Fibroblast of lung (primary cell): ENCODE data around the gene ARID5A. TPM values are rescaled to one million over a fixed set of nuclear protein-coding genes. Genes with fewer than 3 reads are reported as not detected.

Experiments used
- DNase-seq, 2 donors: peaks; one replicate each; pipeline versions ENCODE4 v3.0.0 to v3.0.0-alpha.2; 2010; ENCODE audit warnings: low read depth in 2 of 2
- H2AFZ ChIP-seq: 2 replicates; pipeline ENCODE4 v1.5.1; 2012; ENCODE audit warnings: low read length, control low read depth, inconsistent platforms
- H3K27ac ChIP-seq: 2 replicates; pipeline ENCODE4 v1.5.1; 2011; ENCODE audit warnings: low read length, control low read depth; ENCODE audit not compliant: insufficient read depth
- H3K27me3 ChIP-seq: 2 replicates; pipeline ENCODE4 v1.5.1; 2011; ENCODE audit warnings: mild to moderate bottlenecking, low read length; ENCODE audit not compliant: control insufficient read depth, insufficient read depth
- H3K36me3 ChIP-seq: 2 replicates; pipeline ENCODE4 v1.5.1; 2011; ENCODE audit warnings: low read length; ENCODE audit not compliant: control insufficient read depth, insufficient read depth
- H3K4me1 ChIP-seq: 2 replicates; pipeline ENCODE4 v1.5.1; 2011; ENCODE audit warnings: low read length; ENCODE audit not compliant: control insufficient read depth, insufficient read depth; ENCODE audit errors: extremely low read depth
- H3K4me2 ChIP-seq: 2 replicates; pipeline ENCODE4 v1.5.1; 2011; ENCODE audit warnings: low read length, control low read depth; ENCODE audit not compliant: insufficient read depth; ENCODE audit errors: extremely low read depth
- H3K4me3 ChIP-seq, 4 experiments: fragments of 200-600 bp in 1 of 4; sonication (generic) in 1 of 4; replicated peaks in 1 of 4; 2 replicates each; pipeline ENCODE4 v1.5.1; 2011 to 2016; ENCODE audit warnings: low read length in 4 of 4, low read depth in 3 of 4, mild to moderate bottlenecking in 3 of 4, control low read depth in 2 of 4, inconsistent platforms in 1 of 4, mixed read lengths in 1 of 4; ENCODE audit not compliant: insufficient read depth in 1 of 4; ENCODE audit errors: control extremely low read depth in 1 of 4
- H3K79me2 ChIP-seq: 2 replicates; pipeline ENCODE4 v1.5.1; 2012; ENCODE audit warnings: mild to moderate bottlenecking, low read length, inconsistent platforms; ENCODE audit not compliant: control insufficient read depth, insufficient read depth
- H3K9ac ChIP-seq: 2 replicates; pipeline ENCODE4 v1.5.1; 2011; ENCODE audit warnings: mild to moderate bottlenecking, low read length, control low read depth; ENCODE audit not compliant: insufficient read depth
- H3K9me3 ChIP-seq: 2 replicates; pipeline ENCODE4 v1.5.1; 2012; ENCODE audit warnings: low read depth, low read length; ENCODE audit not compliant: control insufficient read depth, insufficient read depth
- H4K20me1 ChIP-seq: 2 replicates; pipeline ENCODE4 v1.5.1; 2011; ENCODE audit warnings: low read length; ENCODE audit not compliant: control insufficient read depth, insufficient read depth; ENCODE audit errors: extremely low read depth
- EZH2 ChIP-seq: IDR thresholded peaks from 2 replicates; pipeline ENCODE4 v1.5.1; 2012; ENCODE audit warnings: low read length, control low read depth, mild to moderate bottlenecking; ENCODE audit errors: missing control alignments
- polyA plus RNA-seq, 2 donors: library from polyadenylated mRNA; depleted of rRNA in 1 of 2; stranded (reverse) in 1 of 2; unstranded in 1 of 2; fragments of >200 nt; gene quantifications; 2 replicates each; pipeline ENCODE4 v1.2.1, GENCODE V29; 2011 to 2012; ENCODE audit warnings: missing spikeins in 1 of 2
- total RNA-seq: library from RNA; depleted of rRNA; stranded (reverse); fragments of >200 nt; gene quantifications from 2 replicates; pipeline ENCODE4 v1.2.1, GENCODE V29; 2014
- TF ChIP-seq, protein P1 (sequence below), 2 donors: IDR thresholded peaks in 1 of 2; conservative IDR thresholded peaks in 1 of 2; 1 replicate in 1 of 2; 2 replicates in 1 of 2; pipeline ENCODE4 v1.5.1; 2011 to 2012; ENCODE audit warnings: low read length in 2 of 2, control low read depth in 1 of 2, inconsistent platforms in 1 of 2, low read depth in 1 of 2, mild to moderate bottlenecking in 1 of 2

The ARID5A gene
- total and polyA plus RNA-seq, 2 donors (not counting 1 experiment from before 2014, with no cell fraction given) = 5.2 to 9.7 TPM

DNA sequence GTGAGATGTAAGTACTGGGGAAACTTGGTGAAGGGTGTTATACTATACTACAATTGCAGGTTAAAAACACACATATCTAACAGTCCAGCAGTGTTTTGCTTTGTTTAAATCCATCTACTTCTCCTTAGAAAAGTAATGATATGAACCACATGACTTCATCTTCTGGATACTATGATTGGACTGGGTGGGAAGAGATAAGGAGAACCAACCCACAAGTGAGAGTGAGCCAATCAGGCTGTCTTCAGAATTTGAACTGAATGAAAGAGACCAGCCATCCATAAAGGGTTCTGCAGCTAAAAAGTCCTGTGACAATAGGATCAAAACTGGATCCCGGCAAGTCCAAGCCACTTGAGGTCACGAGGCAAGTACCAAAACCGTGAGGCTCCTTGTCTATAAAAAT is 54.9 kb downstream of the ARID5A start:
- no peaks in the 10 kb centered on the region for H3K27me3 ChIP-seq
- H3K9me3 ChIP-seq = no peaks in the 10 kb centered on the region
- H2AFZ ChIP-seq = no peak overlapping the region
- H3K4me2 ChIP-seq = no peak overlapping the region
- H3K4me1 ChIP-seq = no peaks in the 10 kb centered on the region
- DNase-seq = no peak
- no peak overlapping the region for H3K9ac ChIP-seq
- H3K27ac ChIP-seq = no peak overlapping the region
- no peak overlapping the region for H3K4me3 ChIP-seq
- no peaks in the 10 kb centered on the region for H4K20me1 ChIP-seq
- H3K79me2 ChIP-seq = no peaks in the 10 kb centered on the region
- no peak for TF ChIP-seq EZH2
- TF ChIP-seq, protein P1, sequence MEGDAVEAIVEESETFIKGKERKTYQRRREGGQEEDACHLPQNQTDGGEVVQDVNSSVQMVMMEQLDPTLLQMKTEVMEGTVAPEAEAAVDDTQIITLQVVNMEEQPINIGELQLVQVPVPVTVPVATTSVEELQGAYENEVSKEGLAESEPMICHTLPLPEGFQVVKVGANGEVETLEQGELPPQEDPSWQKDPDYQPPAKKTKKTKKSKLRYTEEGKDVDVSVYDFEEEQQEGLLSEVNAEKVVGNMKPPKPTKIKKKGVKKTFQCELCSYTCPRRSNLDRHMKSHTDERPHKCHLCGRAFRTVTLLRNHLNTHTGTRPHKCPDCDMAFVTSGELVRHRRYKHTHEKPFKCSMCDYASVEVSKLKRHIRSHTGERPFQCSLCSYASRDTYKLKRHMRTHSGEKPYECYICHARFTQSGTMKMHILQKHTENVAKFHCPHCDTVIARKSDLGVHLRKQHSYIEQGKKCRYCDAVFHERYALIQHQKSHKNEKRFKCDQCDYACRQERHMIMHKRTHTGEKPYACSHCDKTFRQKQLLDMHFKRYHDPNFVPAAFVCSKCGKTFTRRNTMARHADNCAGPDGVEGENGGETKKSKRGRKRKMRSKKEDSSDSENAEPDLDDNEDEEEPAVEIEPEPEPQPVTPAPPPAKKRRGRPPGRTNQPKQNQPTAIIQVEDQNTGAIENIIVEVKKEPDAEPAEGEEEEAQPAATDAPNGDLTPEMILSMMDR (conservative IDR thresholded peaks at IDR 0.05 in 1 of 2, IDR thresholded peaks at IDR 0.05 in 1 of 2; ENCODE audit: low read depth in 1 of 2, low read length in 2 of 2) = no peak
- peaks cover 11% of the 10 kb centered on the region for H3K36me3 ChIP-seq

GRCh38 chr2:96594282-96594681 is 57.7 kb downstream of the ARID5A start:
- no peak overlapping the region for H3K9ac ChIP-seq

GRCh38 chr2:96594691-96595152 is 58.2 kb downstream of the ARID5A start:
- no peak for TF ChIP-seq EZH2
- TF ChIP-seq, protein P1 (conservative IDR thresholded peaks at IDR 0.05 in 1 of 2, IDR thresholded peaks at IDR 0.05 in 1 of 2; ENCODE audit: low read depth in 1 of 2, low read length in 2 of 2) = no peak
- H3K4me3 ChIP-seq = no peak overlapping the region
- no peak overlapping the region for H3K4me2 ChIP-seq
- H4K20me1 ChIP-seq = no peaks in the 10 kb centered on the region
- no peak overlapping the region for H2AFZ ChIP-seq
- no peaks in the 10 kb centered on the region for H3K4me1 ChIP-seq
- H3K36me3 ChIP-seq = peaks cover 9% of the 10 kb centered on the region
- H3K27me3 ChIP-seq = no peaks in the 10 kb centered on the region
- H3K27ac ChIP-seq = no peak overlapping the region
- no peaks in the 10 kb centered on the region for H3K79me2 ChIP-seq
- DNase-seq = no peak
- H3K9ac ChIP-seq = no peak overlapping the region
- no peaks in the 10 kb centered on the region for H3K9me3 ChIP-seq

More at GRCh38 chr2:96594282-96594681, 57.7 kb downstream of the ARID5A start:
- TF ChIP-seq EZH2 = no peak
- TF ChIP-seq, protein P1 (conservative IDR thresholded peaks at IDR 0.05 in 1 of 2, IDR thresholded peaks at IDR 0.05 in 1 of 2; ENCODE audit: low read depth in 1 of 2, low read length in 2 of 2) = no peak
- H3K27ac ChIP-seq = no peak overlapping the region
- no peak for DNase-seq
- no peaks in the 10 kb centered on the region for H4K20me1 ChIP-seq
- H3K36me3 ChIP-seq = peaks cover 9% of the 10 kb centered on the region
- H3K4me3 ChIP-seq = no peak overlapping the region
- H3K27me3 ChIP-seq = no peaks in the 10 kb centered on the region
- H3K4me2 ChIP-seq = no peak overlapping the region
- H2AFZ ChIP-seq = no peak overlapping the region
- H3K4me1 ChIP-seq = no peaks in the 10 kb centered on the region
- H3K9me3 ChIP-seq = no peaks in the 10 kb centered on the region
- no peaks in the 10 kb centered on the region for H3K79me2 ChIP-seq
